ENCODE data around the gene PNMA6E.

PNMA6E gene

GRCh38 chrX:153357877-153358276, 43.3 kb downstream of the PNMA6E start:
- TF ChIP-seq EZH2phosphoT487 (IDR thresholded peaks at IDR 0.05; ENCODE audit: low read length), result no peak
- no peak for TF ChIP-seq CTCF (IDR thresholded peaks at IDR 0.05; ENCODE audit: low read length)
- no peak for TF ChIP-seq EZH2 (optimal IDR thresholded peaks at IDR 0.05; ENCODE audit: low read depth, low read length)
- no peaks in the 10 kb centered on the region for H3F3A ChIP-seq (ENCODE audit: insufficient read depth, low read length)
- no peak overlapping the region for H3K4me3 ChIP-seq (ENCODE audit: low read length)
- H3K9ac ChIP-seq (ENCODE audit: low read length), result no peak overlapping the region
- no peak overlapping the region for H3K27ac ChIP-seq (ENCODE audit: low read length)
- H3K9me3 ChIP-seq (replicated peaks; ENCODE audit: insufficient read depth, low read length), result no peaks in the 10 kb centered on the region
- H3K36me3 ChIP-seq (replicated peaks; ENCODE audit: insufficient read depth, low read length), result no peaks in the 10 kb centered on the region
- H3K27me3 ChIP-seq (replicated peaks; ENCODE audit: insufficient read depth, low read length), result no peaks in the 10 kb centered on the region
- H3K79me2 ChIP-seq (ENCODE audit: low read length), result no peaks in the 10 kb centered on the region
- no peaks in the 10 kb centered on the region for H3K9me2 ChIP-seq (replicated peaks; ENCODE audit: insufficient read depth, low read length)
- H3K4me2 ChIP-seq (ENCODE audit: low read depth, low read length), result no peak overlapping the region
- no peaks in the 10 kb centered on the region for H3K4me1 ChIP-seq (ENCODE audit: low read length)
- DNase-seq, result no peak
- H2AFZ ChIP-seq (ENCODE audit: low read length), result no peak overlapping the region
- no peaks in the 10 kb centered on the region for H4K20me1 ChIP-seq (ENCODE audit: insufficient read depth, low read length)

- Histone ChIP-seq H3K9me2 (replicated peaks; ENCODE audit: insufficient read depth, low read length) (no peaks in the 10 kb centered on the region), H3F3A (ENCODE audit: insufficient read depth, low read length) (no peaks in the 10 kb centered on the region), H3K4me2 (ENCODE audit: low read depth, low read length) (no peak overlapping the region), H3K4me1 (ENCODE audit: low read length) (no peaks in the 10 kb centered on the region), H3K9ac (ENCODE audit: low read length) (no peak overlapping the region), H3K27ac (ENCODE audit: low read length) (no peak overlapping the region), H3K79me2 (ENCODE audit: low read length) (no peaks in the 10 kb centered on the region), H4K20me1 (ENCODE audit: insufficient read depth, low read length) (no peaks in the 10 kb centered on the region), H3K36me3 (replicated peaks; ENCODE audit: insufficient read depth, low read length) (no peaks in the 10 kb centered on the region), H2AFZ (ENCODE audit: low read length) (no peak overlapping the region), H3K4me3 (ENCODE audit: low read length) (no peak overlapping the region), H3K27me3 (replicated peaks; ENCODE audit: insufficient read depth, low read length) (no peaks in the 10 kb centered on the region), H3K9me3 (replicated peaks; ENCODE audit: insufficient read depth, low read length) (no peaks in the 10 kb centered on the region)
- TF ChIP-seq CTCF (IDR thresholded peaks at IDR 0.05; ENCODE audit: low read length) (no peak), EZH2 (optimal IDR thresholded peaks at IDR 0.05; ENCODE audit: low read depth, low read length) (no peak), EZH2phosphoT487 (IDR thresholded peaks at IDR 0.05; ENCODE audit: low read length) (no peak)
- DNase-seq, result no peak
These were observed 47.7 kb downstream of the PNMA6E start for GRCh38 chrX:153353416-153353815.

- Histone ChIP-seq H3K4me1 (ENCODE audit: low read length) (no peaks in the 10 kb centered on the region), H3F3A (ENCODE audit: insufficient read depth, low read length) (no peaks in the 10 kb centered on the region), H3K4me2 (ENCODE audit: low read depth, low read length) (no peak overlapping the region), H3K36me3 (replicated peaks; ENCODE audit: insufficient read depth, low read length) (no peaks in the 10 kb centered on the region), H3K79me2 (ENCODE audit: low read length) (no peaks in the 10 kb centered on the region), H3K9me2 (replicated peaks; ENCODE audit: insufficient read depth, low read length) (no peaks in the 10 kb centered on the region), H3K27me3 (replicated peaks; ENCODE audit: insufficient read depth, low read length) (no peaks in the 10 kb centered on the region), H2AFZ (ENCODE audit: low read length) (no peak overlapping the region), H3K27ac (ENCODE audit: low read length) (no peak overlapping the region), H4K20me1 (ENCODE audit: insufficient read depth, low read length) (no peaks in the 10 kb centered on the region), H3K4me3 (ENCODE audit: low read length) (no peak overlapping the region), H3K9me3 (replicated peaks; ENCODE audit: insufficient read depth, low read length) (no peaks in the 10 kb centered on the region), H3K9ac (ENCODE audit: low read length) (no peak overlapping the region)
- TF ChIP-seq EZH2phosphoT487 (IDR thresholded peaks at IDR 0.05; ENCODE audit: low read length) (no peak), EZH2 (optimal IDR thresholded peaks at IDR 0.05; ENCODE audit: low read depth, low read length) (no peak), CTCF (IDR thresholded peaks at IDR 0.05; ENCODE audit: low read length) (no peak)
- no peak for DNase-seq
These were observed 48.3 kb downstream of the PNMA6E start for GRCh38 chrX:153352858-153353257.

Measured in MM.1S (cell line).